Gastrocnemius medialis (tissue), 4 donors: ENCODE data around the gene NCOA3. TPM values are rescaled to one million over a fixed set of nuclear protein-coding genes. Genes with fewer than 3 reads are reported as not detected.

Experiments used
- ATAC-seq, 2 donors: fragments of 150-250 bp; one replicate each; pipeline ENCODE4 v1.9.1; 2016
- DNase-seq, 2 donors: peaks; one replicate each; pipeline ENCODE4 v3.0.0-alpha.2; 2019
- H3K27ac ChIP-seq, 4 donors: fragments of 200-600 bp; sonication (generic); 1 replicate in 1 of 4; 2 replicates in 3 of 4; pipeline ENCODE4 v1.5.1; 2016 to 2018; ENCODE audit warnings: mild to moderate bottlenecking in 2 of 4, moderate library complexity in 1 of 4
- H3K27me3 ChIP-seq, 3 donors: fragments of 200-600 bp; sonication (generic) in 2 of 3; 1 replicate in 1 of 3; 2 replicates in 2 of 3; pipeline versions ENCODE4 v1.5.1 to v1.6.0; 2016 to 2019; ENCODE audit warnings: mild to moderate bottlenecking in 1 of 3, moderate library complexity in 1 of 3
- H3K36me3 ChIP-seq, 2 donors: fragments of 200-600 bp; sonication (generic) in 1 of 2; one replicate each; pipeline ENCODE4 v1.5.1; 2017 to 2018
- H3K4me1 ChIP-seq, 2 donors: fragments of 200-600 bp; sonication (generic) in 1 of 2; one replicate each; pipeline ENCODE4 v1.5.1; 2016 to 2017; ENCODE audit warnings: mild to moderate bottlenecking in 2 of 2
- H3K4me3 ChIP-seq, 4 donors: fragments of 200-600 bp; sonication (generic) in 3 of 4; 1 replicate in 1 of 4; 2 replicates in 3 of 4; pipeline ENCODE4 v1.5.1; 2016 to 2019; ENCODE audit warnings: mild to moderate bottlenecking in 2 of 4
- H3K9me3 ChIP-seq, 3 donors: fragments of 200-600 bp; sonication (generic) in 2 of 3; 1 replicate in 1 of 3; 2 replicates in 2 of 3; pipeline ENCODE4 v1.5.1; 2016 to 2019
- POLR2A ChIP-seq, 2 donors: fragments of 450-650 bp; IDR thresholded peaks; one replicate each; pipeline ENCODE4 v1.6.1; 2017; ENCODE audit warnings: antibody characterized with exemption in 2 of 2, mild to moderate bottlenecking in 2 of 2, moderate library complexity in 2 of 2
- in situ Hi-C, 4 donors: fragments of 200-750 bp; cut with MboI; loops; one replicate each; pipeline versions ENCODE4 v1.15.0 to v1.8.0; 2017; ENCODE audit warnings: low sequenced_read_pairs in 4 of 4
- intact Hi-C: fragments of 100-400 bp; cut with DNase I; formaldehyde crosslinking; loops from one replicate; pipeline ENCODE4 v1.15.1; 2023; ENCODE audit warnings: low total_unique reads
- total RNA-seq, 4 donors: library from RNA; depleted of rRNA; stranded (reverse); fragments of >200 nt; gene quantifications; one replicate each; pipeline versions ENCODE4 v1.1.0 to v1.2.3, GENCODE V29; 2016
- TF ChIP-seq, protein P1 (sequence below), 5 experiments: fragments of 450-650 bp in 3 of 5; fragments of 200-600 bp in 2 of 5; sonication (generic) in 2 of 5; IDR thresholded peaks in 4 of 5; conservative IDR thresholded peaks in 1 of 5; 1 replicate in 4 of 5; 2 replicates in 1 of 5; pipeline ENCODE4 v1.5.1; 2016 to 2019; ENCODE audit warnings: antibody characterized with exemption in 5 of 5, mild to moderate bottlenecking in 3 of 5, moderate library complexity in 3 of 5

NCOA3 gene
- total RNA-seq, 4 donors from 2014 or later, result 52.5 to 86.1 (median 70.1) TPM

GRCh38 chr20:47465335-47466090 is 36.2 kb upstream of the NCOA3 start:
- H3K36me3 ChIP-seq, result no peaks in the 10 kb centered on the region
- peak overlapping the region; percentile 84 to 95 (median 90) for H3K27ac ChIP-seq
- no peaks in the 10 kb centered on the region for H3K27me3 ChIP-seq
- TF ChIP-seq, protein P1, sequence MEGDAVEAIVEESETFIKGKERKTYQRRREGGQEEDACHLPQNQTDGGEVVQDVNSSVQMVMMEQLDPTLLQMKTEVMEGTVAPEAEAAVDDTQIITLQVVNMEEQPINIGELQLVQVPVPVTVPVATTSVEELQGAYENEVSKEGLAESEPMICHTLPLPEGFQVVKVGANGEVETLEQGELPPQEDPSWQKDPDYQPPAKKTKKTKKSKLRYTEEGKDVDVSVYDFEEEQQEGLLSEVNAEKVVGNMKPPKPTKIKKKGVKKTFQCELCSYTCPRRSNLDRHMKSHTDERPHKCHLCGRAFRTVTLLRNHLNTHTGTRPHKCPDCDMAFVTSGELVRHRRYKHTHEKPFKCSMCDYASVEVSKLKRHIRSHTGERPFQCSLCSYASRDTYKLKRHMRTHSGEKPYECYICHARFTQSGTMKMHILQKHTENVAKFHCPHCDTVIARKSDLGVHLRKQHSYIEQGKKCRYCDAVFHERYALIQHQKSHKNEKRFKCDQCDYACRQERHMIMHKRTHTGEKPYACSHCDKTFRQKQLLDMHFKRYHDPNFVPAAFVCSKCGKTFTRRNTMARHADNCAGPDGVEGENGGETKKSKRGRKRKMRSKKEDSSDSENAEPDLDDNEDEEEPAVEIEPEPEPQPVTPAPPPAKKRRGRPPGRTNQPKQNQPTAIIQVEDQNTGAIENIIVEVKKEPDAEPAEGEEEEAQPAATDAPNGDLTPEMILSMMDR (IDR thresholded peaks at IDR 0.05 in 4 of 5, conservative IDR thresholded peaks at IDR 0.05 in 1 of 5), result no peak
- TF ChIP-seq POLR2A (IDR thresholded peaks at IDR 0.05), result no peak
- peaks cover 22 to 33% of the 10 kb centered on the region in 2 donors for H3K4me1 ChIP-seq
- ATAC-seq (no peak), DNase-seq (no peak)
- no peak overlapping the region for H3K4me3 ChIP-seq
- intact Hi-C loops (loop anchor here (2.0 kb wide), 3 partner anchors 27 to 55 kb away; partner anchors contain the start of gene NCOA3), in situ Hi-C loops (loop anchor here in 1 of 4 donors (10.0 kb wide), 1 partner anchor 51 kb away; no protein-coding TSS in a partner anchor)
- no peaks in the 10 kb centered on the region for H3K9me3 ChIP-seq

- in situ Hi-C loops (loop anchor here in 1 of 4 donors (10.0 kb wide), 1 partner anchor 51 kb away; no protein-coding TSS in a partner anchor), intact Hi-C loops (no loop called here)
- Histone ChIP-seq H3K4me1 (peaks cover 22 to 33% of the 10 kb centered on the region in 2 donors), H3K27ac (peak overlapping the region in 2 of 4 donors; percentile 94 to 95), H3K36me3 (no peaks in the 10 kb centered on the region), H3K27me3 (no peaks in the 10 kb centered on the region), H3K4me3 (no peak overlapping the region), H3K9me3 (no peaks in the 10 kb centered on the region)
- TF ChIP-seq POLR2A (IDR thresholded peaks at IDR 0.05), result no peak
- TF ChIP-seq, protein P1 (IDR thresholded peaks at IDR 0.05 in 4 of 5, conservative IDR thresholded peaks at IDR 0.05 in 1 of 5), result no peak
- no peak for ATAC-seq
- DNase-seq, result no peak
Observed at GRCh38 chr20:47466213-47466612, 35.5 kb upstream of the NCOA3 start.

DNA sequence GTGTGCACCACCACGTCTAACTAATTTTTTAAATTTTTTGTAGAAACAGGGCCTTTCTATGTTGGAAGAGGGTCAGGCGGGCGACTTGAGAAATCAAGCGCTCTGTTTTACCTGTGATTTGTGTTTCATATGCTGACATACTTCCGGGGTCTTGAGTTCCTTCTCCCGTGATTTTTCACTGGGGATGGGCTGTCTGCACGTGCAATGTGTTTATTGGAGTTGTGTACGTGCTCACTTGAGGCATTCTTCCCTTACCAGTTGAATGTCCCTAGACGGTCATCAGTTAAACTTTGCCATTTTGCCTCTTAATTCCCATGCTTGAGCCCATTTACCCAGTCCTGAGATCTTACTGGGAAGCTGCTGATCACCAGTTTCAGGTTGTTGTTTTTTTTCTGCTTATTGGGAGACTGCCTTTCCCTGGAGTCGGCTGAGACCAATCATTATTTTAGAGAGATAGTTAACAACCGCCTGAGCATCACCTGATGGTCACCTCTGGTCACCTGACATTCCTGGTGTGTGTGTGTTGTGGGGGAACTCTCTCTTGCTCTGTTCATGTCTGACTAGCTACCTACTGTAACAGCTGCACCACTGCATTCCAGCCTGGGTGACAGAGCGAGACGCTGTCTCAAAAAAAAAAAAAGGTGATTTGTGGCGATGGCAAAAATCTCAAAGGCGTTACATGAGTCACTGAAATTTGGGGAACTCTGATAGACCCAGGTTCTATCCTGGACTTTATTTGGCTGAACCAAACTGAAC is 34.8 kb upstream of the NCOA3 start:
- TF ChIP-seq POLR2A (IDR thresholded peaks at IDR 0.05), result no peak
- TF ChIP-seq, protein P1 (IDR thresholded peaks at IDR 0.05 in 4 of 5, conservative IDR thresholded peaks at IDR 0.05 in 1 of 5), result no peak
- no peak for ATAC-seq
- H3K36me3 ChIP-seq, result no peaks in the 10 kb centered on the region
- H3K4me3 ChIP-seq, result no peak overlapping the region
- no peaks in the 10 kb centered on the region for H3K9me3 ChIP-seq
- in situ Hi-C loops, result loop anchor here in 1 of 4 donors (10.0 kb wide), 1 partner anchor 52 kb away; no protein-coding TSS in a partner anchor
- no peak for DNase-seq
- no peak overlapping the region for H3K27ac ChIP-seq
- H3K4me1 ChIP-seq, result peaks cover 22 to 33% of the 10 kb centered on the region in 2 donors
- no peaks in the 10 kb centered on the region for H3K27me3 ChIP-seq
- intact Hi-C loops, result no loop called here

DNA sequence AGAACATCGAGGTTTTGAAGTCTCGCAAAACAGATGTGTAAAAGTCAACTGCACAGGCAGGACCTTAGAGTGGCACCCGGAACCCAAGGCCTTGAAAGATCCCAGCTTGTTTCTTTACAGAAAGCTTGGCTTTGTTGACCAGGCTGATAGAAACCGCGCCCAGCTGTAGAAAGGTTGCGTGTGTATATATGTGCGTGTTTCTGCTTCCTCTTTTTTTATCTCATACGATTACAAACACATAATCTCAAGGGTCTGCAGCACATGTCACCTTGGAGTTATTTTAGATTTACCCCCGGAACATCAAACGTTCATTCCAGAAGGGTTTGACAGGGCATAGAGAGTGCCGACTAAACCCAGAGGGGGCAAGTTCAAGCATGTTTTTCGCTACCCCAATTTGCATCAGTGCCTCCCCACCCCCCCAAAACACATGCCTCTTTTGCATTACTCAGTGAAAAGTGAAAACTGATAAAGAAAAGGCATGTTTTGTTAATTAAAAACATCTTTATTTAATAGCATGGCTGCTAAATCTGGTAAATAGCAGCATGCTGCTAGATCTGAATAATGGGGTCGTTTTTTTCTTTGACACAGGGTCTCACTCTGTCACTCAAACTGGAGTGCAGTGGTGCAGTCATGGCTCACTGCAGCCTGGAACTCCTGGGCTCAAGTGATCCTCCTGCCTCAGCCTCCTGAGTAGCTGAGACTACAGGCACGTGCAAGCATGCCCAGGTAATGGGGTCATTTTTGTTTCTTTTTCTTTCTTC is 33.2 kb upstream of the NCOA3 start:
- TF ChIP-seq, protein P1 (IDR thresholded peaks at IDR 0.05 in 4 of 5, conservative IDR thresholded peaks at IDR 0.05 in 1 of 5), result no peak
- no peak for TF ChIP-seq POLR2A (IDR thresholded peaks at IDR 0.05)
- DNase-seq (no peak), ATAC-seq (no peak)
- no peak overlapping the region for H3K4me3 ChIP-seq
- H3K36me3 ChIP-seq, result no peaks in the 10 kb centered on the region
- peaks cover 18 to 22% of the 10 kb centered on the region in 2 donors for H3K4me1 ChIP-seq
- in situ Hi-C loops, result loop anchor here in 1 of 4 donors (10.0 kb wide), 1 partner anchor 54 kb away; no protein-coding TSS in a partner anchor
- H3K27ac ChIP-seq, result no peak overlapping the region
- H3K27me3 ChIP-seq, result no peaks in the 10 kb centered on the region
- no peaks in the 10 kb centered on the region for H3K9me3 ChIP-seq
- intact Hi-C loops, result no loop called here
